Skeletal muscle tissue (tissue), 4 donors: ENCODE results near the gene ABLIM1. TPM values are rescaled to one million over a fixed set of nuclear protein-coding genes. Genes with fewer than 3 reads are reported as not detected.

Source experiments
- H3K27ac ChIP-seq: one replicate; pipeline ENCODE4 v1.7.0; 2013; ENCODE audit warnings: mild to moderate bottlenecking, low read depth, low read length, inconsistent platforms
- H3K27me3 ChIP-seq, 3 donors: one replicate each; pipeline ENCODE4 v1.7.0; 2013; ENCODE audit warnings: low read length in 3 of 3; ENCODE audit not compliant: control insufficient read depth in 3 of 3, insufficient read depth in 3 of 3
- H3K36me3 ChIP-seq, 3 donors: one replicate each; pipeline ENCODE4 v1.7.0; 2013; ENCODE audit warnings: low read length in 3 of 3; ENCODE audit not compliant: control insufficient read depth in 3 of 3, insufficient read depth in 3 of 3
- H3K4me1 ChIP-seq, 3 donors: one replicate each; pipeline ENCODE4 v1.7.0; 2013; ENCODE audit warnings: low read length in 3 of 3, mild to moderate bottlenecking in 3 of 3; ENCODE audit not compliant: control insufficient read depth in 3 of 3, insufficient read depth in 3 of 3
- H3K4me3 ChIP-seq, 3 donors: one replicate each; pipeline ENCODE4 v1.7.0; 2013; ENCODE audit warnings: low read length in 3 of 3
- H3K9ac ChIP-seq, 3 donors: one replicate each; pipeline ENCODE4 v1.7.0; 2013; ENCODE audit warnings: low read length in 3 of 3, mild to moderate bottlenecking in 3 of 3, moderate library complexity in 2 of 3, low read depth in 1 of 3
- H3K9me3 ChIP-seq, 3 donors: one replicate each; pipeline ENCODE4 v1.7.0; 2013; ENCODE audit warnings: low read length in 3 of 3; ENCODE audit not compliant: control insufficient read depth in 3 of 3
- total RNA-seq: library from RNA; depleted of rRNA; stranded (reverse); fragments of >200 nt; gene quantifications from one replicate; pipeline ENCODE4 v1.2.3, GENCODE V29; 2014
- donor health status: Osteomylitis.

Gene ABLIM1
- total RNA-seq, 1 donor from 2014 or later = 34.4 TPM

- peak overlapping the region; percentile 51 for H3K27ac ChIP-seq
- peaks cover 10 to 26% (median 15%) of the 10 kb centered on the region in 3 donors for H3K4me1 ChIP-seq
- no peaks in the 10 kb centered on the region for H3K9me3 ChIP-seq
- no peak overlapping the region for H3K9ac ChIP-seq
- no peaks in the 10 kb centered on the region for H3K36me3 ChIP-seq
- H3K27me3 ChIP-seq = no peaks in the 10 kb centered on the region
- no peak overlapping the region for H3K4me3 ChIP-seq
Measured at GRCh38 chr10:114479307-114479706, 178.8 kb downstream of the ABLIM1 start.

DNA sequence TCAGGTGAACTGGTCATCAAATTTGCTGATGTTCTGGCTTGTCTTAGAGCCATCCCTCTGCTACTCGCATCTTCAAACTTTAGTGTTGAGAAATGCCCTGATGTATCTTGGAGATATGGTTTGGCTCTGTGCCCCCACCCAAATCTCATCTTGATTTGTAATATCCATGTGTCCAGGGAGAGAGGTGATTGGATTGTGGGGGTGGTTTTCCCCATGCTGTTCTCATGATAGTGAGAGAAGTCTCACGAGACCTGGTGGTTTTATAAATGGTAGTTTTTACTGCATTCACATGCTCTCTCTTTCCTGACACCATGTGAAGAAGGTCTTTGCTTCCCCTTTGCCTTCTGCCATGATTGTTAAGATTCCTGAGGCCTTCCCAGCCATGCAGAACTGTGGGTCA lies 179.8 kb downstream of the ABLIM1 start:
- Histone ChIP-seq H3K4me3 (no peak overlapping the region), H3K9me3 (no peaks in the 10 kb centered on the region), H3K9ac (no peak overlapping the region), H3K36me3 (no peaks in the 10 kb centered on the region), H3K4me1 (peaks cover 3 to 26% (median 11%) of the 10 kb centered on the region in 3 donors), H3K27me3 (no peaks in the 10 kb centered on the region), H3K27ac (peak overlapping the region; percentile 42)

- no peak overlapping the region for H3K9ac ChIP-seq
- no peak overlapping the region for H3K4me3 ChIP-seq
- no peaks in the 10 kb centered on the region for H3K9me3 ChIP-seq
- H3K27ac ChIP-seq = peak overlapping the region; percentile 42
- H3K4me1 ChIP-seq = peaks cover 6 to 26% (median 8%) of the 10 kb centered on the region in 3 donors
- H3K36me3 ChIP-seq = no peaks in the 10 kb centered on the region
- H3K27me3 ChIP-seq = no peaks in the 10 kb centered on the region
Measured at GRCh38 chr10:114477285-114477684, 180.8 kb downstream of the ABLIM1 start.

GRCh38 chr10:114474989-114475388 lies 183.1 kb downstream of the ABLIM1 start:
- H3K9me3 ChIP-seq = no peaks in the 10 kb centered on the region
- H3K4me1 ChIP-seq = peaks cover 11 to 23% (median 14%) of the 10 kb centered on the region in 3 donors
- H3K9ac ChIP-seq = no peak overlapping the region
- no peaks in the 10 kb centered on the region for H3K27me3 ChIP-seq
- H3K27ac ChIP-seq = no peak overlapping the region
- H3K36me3 ChIP-seq = no peaks in the 10 kb centered on the region
- no peak overlapping the region for H3K4me3 ChIP-seq

- H3K9ac ChIP-seq = no peak overlapping the region
- H3K27me3 ChIP-seq = no peaks in the 10 kb centered on the region
- H3K27ac ChIP-seq = no peak overlapping the region
- no peaks in the 10 kb centered on the region for H3K9me3 ChIP-seq
- no peak overlapping the region for H3K4me3 ChIP-seq
- peaks cover 0 to 4% (median 0%) of the 10 kb centered on the region in 3 donors for H3K36me3 ChIP-seq
- peaks cover 5 to 12% (median 11%) of the 10 kb centered on the region in 3 donors for H3K4me1 ChIP-seq
Measured at GRCh38 chr10:114473776-114474175, 184.3 kb downstream of the ABLIM1 start.

GRCh38 chr10:114472877-114473253 lies 185.2 kb downstream of the ABLIM1 start:
- Histone ChIP-seq H3K9ac (no peak overlapping the region), H3K27ac (peak overlapping the region; percentile 25), H3K36me3 (peaks cover 0 to 4% (median 0%) of the 10 kb centered on the region in 3 donors), H3K4me3 (no peak overlapping the region), H3K4me1 (peaks cover 5 to 11% (median 11%) of the 10 kb centered on the region in 3 donors), H3K9me3 (no peaks in the 10 kb centered on the region), H3K27me3 (no peaks in the 10 kb centered on the region)

- Histone ChIP-seq H3K4me1 (peaks cover 5 to 11% (median 7%) of the 10 kb centered on the region in 3 donors), H3K9ac (peak overlapping the region in 1 of 3 donors; percentile 17), H3K36me3 (peaks cover 0 to 4% (median 0%) of the 10 kb centered on the region in 3 donors), H3K4me3 (no peak overlapping the region), H3K27ac (peak overlapping the region; percentile 38), H3K9me3 (no peaks in the 10 kb centered on the region), H3K27me3 (no peaks in the 10 kb centered on the region)
Measured at GRCh38 chr10:114471906-114472876, 185.9 kb downstream of the ABLIM1 start.

- Histone ChIP-seq H3K27ac (peak overlapping the region; percentile 38), H3K9ac (no peak overlapping the region), H3K27me3 (no peaks in the 10 kb centered on the region), H3K4me3 (no peak overlapping the region), H3K36me3 (peaks cover 0 to 6% (median 0%) of the 10 kb centered on the region in 3 donors), H3K4me1 (peaks cover 2 to 11% (median 7%) of the 10 kb centered on the region in 3 donors), H3K9me3 (no peaks in the 10 kb centered on the region)
Measured at GRCh38 chr10:114470956-114471905, 186.8 kb downstream of the ABLIM1 start.

- H3K27ac ChIP-seq = no peak overlapping the region
- no peak overlapping the region for H3K4me3 ChIP-seq
- H3K27me3 ChIP-seq = no peaks in the 10 kb centered on the region
- H3K36me3 ChIP-seq = peaks cover 0 to 8% (median 3%) of the 10 kb centered on the region in 3 donors
- H3K4me1 ChIP-seq = peaks cover 2 to 11% (median 7%) of the 10 kb centered on the region in 3 donors
- no peak overlapping the region for H3K9ac ChIP-seq
- no peaks in the 10 kb centered on the region for H3K9me3 ChIP-seq
Measured at GRCh38 chr10:114470361-114470760, 187.7 kb downstream of the ABLIM1 start.
